DMS53 (cell line): Measurements from ENCODE around the gene SARS1.
A peak's percentile ranks its signal among the peaks of the same experiment; 100 is the strongest.

Experiments
- DNase-seq: peaks from one replicate; lab custom pipeline; 2025; lab: John Stamatoyannopoulos, UW

SARS1 gene

GRCh38 chr1:109225711-109226445 lies 12.2 kb downstream of the SARS1 start:
- no peak for DNase-seq

- no peak for DNase-seq
These were observed 14.4 kb downstream of the SARS1 start for GRCh38 chr1:109228167-109228566.

GRCh38 chr1:109229531-109230127 lies 15.9 kb downstream of the SARS1 start:
- no peak for DNase-seq

- DNase-seq = no peak
These were observed 17.3 kb downstream of the SARS1 start for GRCh38 chr1:109231066-109231465.

- no peak for DNase-seq
These were observed 21.4 kb downstream of the SARS1 start for GRCh38 chr1:109235137-109235536.

GRCh38 chr1:109237512-109237911 lies 23.8 kb downstream of the SARS1 start:
- no peak for DNase-seq

GRCh38 chr1:109238382-109238781 lies 24.7 kb downstream of the SARS1 start:
- no peak for DNase-seq

- no peak for DNase-seq
These were observed 25.3 kb downstream of the SARS1 start for GRCh38 chr1:109239047-109239408.

GRCh38 chr1:109239409-109240068 lies 25.8 kb downstream of the SARS1 start:
- peak; percentile 78 for DNase-seq

- peak; percentile 66 for DNase-seq
These were observed 26.7 kb downstream of the SARS1 start for GRCh38 chr1:109240158-109241152.

GRCh38 chr1:109241344-109241743 lies 27.6 kb downstream of the SARS1 start:
- no peak for DNase-seq

- no peak for DNase-seq
These were observed 28.2 kb downstream of the SARS1 start for GRCh38 chr1:109241841-109242345.

GRCh38 chr1:109242387-109242786 lies 28.7 kb downstream of the SARS1 start:
- DNase-seq = no peak

GRCh38 chr1:109243221-109243620 lies 29.5 kb downstream of the SARS1 start:
- DNase-seq = no peak

GRCh38 chr1:109243860-109244552 lies 30.3 kb downstream of the SARS1 start:
- no peak for DNase-seq

GRCh38 chr1:109246141-109246551 lies 32.4 kb downstream of the SARS1 start:
- no peak for DNase-seq

GRCh38 chr1:109247401-109248365 lies 34.0 kb downstream of the SARS1 start:
- DNase-seq = no peak

- DNase-seq = no peak
These were observed 34.7 kb downstream of the SARS1 start for GRCh38 chr1:109248444-109248796.

- peak; percentile 92 for DNase-seq
These were observed 35.3 kb downstream of the SARS1 start, which contains the start of gene CELSR2 for GRCh38 chr1:109248797-109249629. TSS of gene CELSR2 (plus strand) at chr1:109249539. CDS start at chr1:109250080, 541 bp downstream.
